ENCODE data around the gene AAK1. TPM values are rescaled to one million over a fixed set of nuclear protein-coding genes. Genes with fewer than 3 reads are reported as not detected.

Gene AAK1
- total RNA-seq, 1 experiment from 2014 or later: 30.6 TPM

DNA sequence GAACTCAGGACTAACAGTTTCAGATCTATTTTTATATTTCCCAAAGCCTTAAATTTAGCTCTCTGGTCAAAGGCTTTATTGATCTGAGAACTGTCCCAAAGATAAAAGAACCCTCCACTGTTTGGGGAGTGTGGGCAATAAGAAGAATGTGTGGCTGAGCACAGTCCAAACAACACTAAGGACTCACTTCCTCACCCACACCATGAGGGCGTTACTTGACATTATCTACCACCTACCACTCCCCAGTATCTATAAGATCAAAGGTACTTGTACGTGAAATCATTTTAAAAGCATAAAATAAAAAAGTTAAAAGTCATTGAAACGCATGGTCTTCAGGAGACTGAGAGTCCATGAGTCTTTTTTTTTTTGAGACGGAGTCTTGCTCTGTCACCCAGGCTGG is 151.7 kb downstream of the AAK1 start:
- Histone ChIP-seq H2BK120ac (ENCODE audit: low read depth, low read length, poor library complexity, severe bottlenecking) (no peak overlapping the region), H3T11ph (ENCODE audit: low read length) (no peak overlapping the region), H2AK5ac (ENCODE audit: insufficient read length, low read length) (no peak overlapping the region), H2BK5ac (ENCODE audit: insufficient read length, low read length) (no peak overlapping the region), H3K56ac (ENCODE audit: insufficient read length, low read depth, low read length) (no peak overlapping the region), H4K5ac (ENCODE audit: insufficient read length, low read depth, low read length) (no peak overlapping the region), H3K4me2 (ENCODE audit: insufficient read depth, insufficient read length, low read length) (no peak overlapping the region), H3K9ac (ENCODE audit: extremely low read depth, insufficient read length, low read length) (no peak overlapping the region), H3K23ac (ENCODE audit: insufficient read length, low read depth, low read length) (no peak overlapping the region), H3K18ac (ENCODE audit: insufficient read length, low read depth, low read length) (no peak overlapping the region), H3K4me1 (ENCODE audit: insufficient read depth, low read length) (no peaks in the 10 kb centered on the region), H2BK15ac (ENCODE audit: low read depth, low read length) (no peak overlapping the region), H3K4ac (ENCODE audit: low read depth, low read length) (no peak overlapping the region), H4K8ac (replicated peaks; ENCODE audit: insufficient read length, low read depth, low read length) (no peak overlapping the region), H4K91ac (ENCODE audit: insufficient read length, low read depth, low read length) (no peak overlapping the region), H3K14ac (ENCODE audit: insufficient read depth, low read length) (no peak overlapping the region), H2BK12ac (ENCODE audit: insufficient read length, low read depth, low read length) (no peak overlapping the region), H3K23me2 (ENCODE audit: insufficient read length, low read depth, low read length, poor library complexity, severe bottlenecking) (no peaks in the 10 kb centered on the region), H2BK20ac (ENCODE audit: low read depth, low read length, poor library complexity, severe bottlenecking) (no peak overlapping the region), H3K27ac (ENCODE audit: insufficient read length, low read depth, low read length) (no peak overlapping the region), H2AFZ (ENCODE audit: low read length) (no peak overlapping the region), H3K79me2 (ENCODE audit: insufficient read depth, low read length) (no peaks in the 10 kb centered on the region), H3K9me3 (ENCODE audit: control insufficient read depth, low read depth, low read length) (no peaks in the 10 kb centered on the region), H3K27me3 (ENCODE audit: insufficient read depth, low read length) (no peaks in the 10 kb centered on the region), H4K20me1 (ENCODE audit: control insufficient read depth, insufficient read depth, insufficient read length) (no peaks in the 10 kb centered on the region), H3K79me1 (ENCODE audit: insufficient read depth, low read depth, low read length, poor library complexity, severe bottlenecking) (no peaks in the 10 kb centered on the region)
- no peak for DNase-seq
- Mint-ChIP-seq H3K27me3 (ENCODE audit: low read depth) (no peaks in the 10 kb centered on the region), H3K36me3 (ENCODE audit: insufficient read depth in 1 of 3, low read depth in 3 of 3) (peaks cover 0 to 10% (median 0%) of the 10 kb centered on the region in 3 experiments; a peak in 3 of 7 replicates), H3K27ac (no peak overlapping the region), H3K4me1 (peaks cover 2 to 6% of the 10 kb centered on the region in 2 experiments; a peak in 1 of 4 replicates), H3K4me3 (no peak overlapping the region), H3K9me3 (no peaks in the 10 kb centered on the region)
- TF ChIP-seq, protein P1, sequence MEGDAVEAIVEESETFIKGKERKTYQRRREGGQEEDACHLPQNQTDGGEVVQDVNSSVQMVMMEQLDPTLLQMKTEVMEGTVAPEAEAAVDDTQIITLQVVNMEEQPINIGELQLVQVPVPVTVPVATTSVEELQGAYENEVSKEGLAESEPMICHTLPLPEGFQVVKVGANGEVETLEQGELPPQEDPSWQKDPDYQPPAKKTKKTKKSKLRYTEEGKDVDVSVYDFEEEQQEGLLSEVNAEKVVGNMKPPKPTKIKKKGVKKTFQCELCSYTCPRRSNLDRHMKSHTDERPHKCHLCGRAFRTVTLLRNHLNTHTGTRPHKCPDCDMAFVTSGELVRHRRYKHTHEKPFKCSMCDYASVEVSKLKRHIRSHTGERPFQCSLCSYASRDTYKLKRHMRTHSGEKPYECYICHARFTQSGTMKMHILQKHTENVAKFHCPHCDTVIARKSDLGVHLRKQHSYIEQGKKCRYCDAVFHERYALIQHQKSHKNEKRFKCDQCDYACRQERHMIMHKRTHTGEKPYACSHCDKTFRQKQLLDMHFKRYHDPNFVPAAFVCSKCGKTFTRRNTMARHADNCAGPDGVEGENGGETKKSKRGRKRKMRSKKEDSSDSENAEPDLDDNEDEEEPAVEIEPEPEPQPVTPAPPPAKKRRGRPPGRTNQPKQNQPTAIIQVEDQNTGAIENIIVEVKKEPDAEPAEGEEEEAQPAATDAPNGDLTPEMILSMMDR (conservative IDR thresholded peaks at IDR 0.05): no peak
- no CpG with 5 or more reads among the region's 4 CpGs for WGBS (ENCODE audit: extremely low coverage, insufficient read length, low lambda C conversion rate)
